NT2/D1 (cell line): ENCODE measurements around the gene FARS2.

Experiments
- SUZ12 ChIP-seq: IDR thresholded peaks from 2 replicates; pipeline ENCODE4 v1.6.1; 2011; ENCODE audit not compliant: insufficient read length, insufficient read depth; ENCODE audit errors: extremely low read depth
- YY1 ChIP-seq: IDR thresholded peaks from 2 replicates; pipeline ENCODE4 v1.6.1; 2011; ENCODE audit not compliant: insufficient read length, insufficient read depth
- ZNF274 ChIP-seq: IDR thresholded peaks from 2 replicates; pipeline ENCODE4 v1.6.1; 2011; ENCODE audit warnings: mild to moderate bottlenecking, low read depth, low read length

DNA sequence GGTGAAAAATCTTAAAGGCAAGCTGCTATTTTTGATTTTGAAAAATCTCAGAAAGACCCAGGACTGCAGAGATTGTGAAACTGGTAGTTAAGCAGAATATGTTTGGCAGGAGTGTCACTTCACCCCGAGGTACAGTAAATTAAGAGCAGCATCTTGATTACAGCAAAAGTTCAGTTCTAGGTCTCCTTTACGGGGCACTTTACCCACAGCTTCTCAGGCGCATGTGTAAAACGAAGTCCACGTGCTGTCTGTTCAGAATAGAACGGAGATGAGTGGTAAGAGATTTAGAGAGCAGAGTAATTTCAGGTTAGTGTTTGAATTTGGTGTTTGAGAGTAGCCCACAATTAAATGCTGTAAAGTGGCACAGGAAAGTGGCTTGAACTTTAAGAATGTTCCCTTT, 84.0 kb downstream of the FARS2 start:
- TF ChIP-seq YY1: no peak
- TF ChIP-seq SUZ12: no peak
- TF ChIP-seq ZNF274: no peak
